Stimulated activated CD8-positive, alpha-beta memory T cell treated with anti-CD3 and anti-CD28 coated beads, Interleukin-4, amount 100 ng/mL, for 24 hours (primary cell): ENCODE data around the gene C1R.
"Not testable (repeated sequence)": the region's sequence is repeated elsewhere in the genome, so short reads cannot be mapped to it uniquely, and the experiment has no call there.

Experiments
- DNase-seq: peaks from one replicate; pipeline ENCODE4 v3.0.0-alpha.2; 2020; ENCODE audit warnings: low read depth

Gene C1R

DNA sequence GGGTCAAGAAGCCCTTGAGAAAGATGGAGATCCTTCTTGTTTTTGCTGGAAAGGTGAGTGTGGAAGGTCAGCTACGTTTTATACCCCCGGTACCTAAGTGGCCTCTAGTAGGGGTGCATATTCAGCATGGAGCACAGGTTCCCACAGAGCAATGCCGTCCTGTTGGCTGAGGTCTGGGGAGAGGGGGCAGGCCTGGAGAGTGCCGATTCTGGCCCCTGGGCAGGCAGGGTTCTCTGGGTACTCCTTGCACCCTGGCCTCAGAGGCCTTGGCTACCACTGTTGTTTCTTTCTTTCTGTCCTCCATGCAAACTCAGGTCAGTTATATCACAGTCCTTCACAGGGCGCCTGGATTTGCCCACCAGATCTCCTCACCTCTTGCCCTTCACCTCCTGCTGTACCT lies 27.9 kb upstream of the C1R start:
- DNase-seq = no peak

DNA sequence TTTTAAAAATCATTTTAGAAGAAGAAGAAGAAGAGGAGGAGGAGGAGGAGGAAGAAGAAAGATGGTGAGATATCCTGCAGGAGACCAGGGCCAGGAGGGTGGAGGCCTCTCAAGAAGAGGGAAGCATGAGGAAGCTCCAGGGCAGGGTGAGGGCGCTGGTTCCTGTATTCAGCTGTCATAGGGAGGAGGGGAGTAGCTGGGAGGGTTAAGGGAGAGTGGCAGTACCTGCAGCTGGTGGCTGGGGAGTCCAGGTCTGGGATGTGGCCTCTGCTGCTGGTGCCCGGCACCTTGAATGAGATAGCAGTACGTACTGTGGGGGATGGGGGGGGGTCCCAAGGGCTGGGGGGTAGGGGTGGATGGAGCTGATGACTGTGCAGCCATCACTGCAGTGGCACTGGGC lies 26.6 kb upstream of the C1R start:
- no peak for DNase-seq

DNA sequence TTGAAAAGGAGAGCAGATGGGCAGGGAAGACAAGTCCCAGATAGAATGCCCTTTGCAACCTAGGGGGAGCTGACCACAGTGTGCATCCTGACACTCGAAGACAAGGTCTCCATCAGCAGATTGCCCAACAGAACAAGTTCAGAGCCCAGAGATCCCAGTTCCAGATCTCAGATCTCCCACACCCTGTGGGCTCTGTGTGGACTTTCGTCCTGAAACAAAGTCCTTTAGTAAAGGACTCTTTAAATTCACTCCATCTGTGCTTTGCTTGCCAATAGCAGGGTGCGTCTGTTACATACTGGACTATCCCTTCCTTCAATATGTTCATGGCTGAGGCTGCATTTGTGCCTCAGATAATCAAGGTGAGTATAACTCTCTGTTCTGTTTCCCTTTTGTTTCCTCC lies 25.4 kb upstream of the C1R start:
- no peak for DNase-seq

DNA sequence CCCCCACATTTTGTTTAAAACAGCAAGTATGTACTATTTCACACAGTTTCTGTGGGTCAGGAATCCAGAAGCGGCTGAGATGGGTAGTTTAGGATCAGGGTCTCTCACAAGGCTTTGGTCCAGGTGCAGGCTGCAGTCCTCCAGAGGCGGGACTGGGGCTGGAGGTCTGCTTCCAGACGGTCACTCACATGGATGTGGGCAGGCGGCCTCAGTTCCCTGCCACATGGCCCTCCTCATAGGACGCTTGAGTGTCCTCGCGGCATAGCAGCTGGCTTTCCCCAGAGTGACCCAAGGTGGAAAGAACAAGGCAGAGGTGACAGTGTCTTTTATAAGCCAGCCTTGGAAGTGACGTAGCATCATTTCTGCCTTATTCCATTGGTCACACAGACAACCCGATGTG lies 24.7 kb upstream of the C1R start:
- no peak for DNase-seq

DNA sequence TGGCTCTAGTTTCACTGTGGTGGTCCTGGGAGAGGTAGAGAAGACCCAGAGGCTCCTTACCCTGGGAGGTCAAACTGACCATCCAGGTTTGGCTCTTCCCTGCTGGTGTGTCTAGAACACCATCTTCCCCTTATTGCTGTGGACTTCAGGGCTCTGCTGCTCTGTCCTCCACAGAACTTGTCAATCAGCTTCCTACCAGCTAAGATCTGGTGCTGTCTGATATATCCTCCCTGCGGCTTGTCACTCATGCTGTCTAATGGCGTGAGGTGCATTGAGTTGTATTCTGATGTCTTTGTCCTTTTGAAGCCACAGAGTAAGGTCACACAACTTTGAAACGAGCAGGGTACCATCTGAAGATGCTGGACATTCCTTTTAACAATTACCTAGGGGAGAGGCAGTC lies 24.0 kb upstream of the C1R start:
- no peak for DNase-seq

DNA sequence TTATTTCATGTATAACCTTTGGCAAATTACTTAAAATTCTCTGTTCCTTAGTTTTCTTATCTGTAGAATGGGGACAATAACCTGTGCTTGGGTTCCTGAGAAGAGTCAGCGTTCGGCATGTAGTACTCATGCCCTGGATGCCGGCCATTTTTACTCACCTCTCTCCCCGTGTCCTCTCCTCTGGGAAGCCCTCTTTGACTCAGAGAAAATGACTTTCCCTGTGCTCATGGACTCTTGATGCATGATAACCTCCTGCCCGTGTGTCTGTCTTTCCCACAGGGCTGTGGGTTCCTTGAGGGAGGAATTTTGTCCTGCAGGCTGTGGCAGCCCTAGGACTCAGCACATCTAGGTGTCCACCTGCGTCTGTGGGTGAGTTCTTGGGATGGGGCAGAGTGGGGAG lies 22.6 kb upstream of the C1R start:
- no peak for DNase-seq

DNA sequence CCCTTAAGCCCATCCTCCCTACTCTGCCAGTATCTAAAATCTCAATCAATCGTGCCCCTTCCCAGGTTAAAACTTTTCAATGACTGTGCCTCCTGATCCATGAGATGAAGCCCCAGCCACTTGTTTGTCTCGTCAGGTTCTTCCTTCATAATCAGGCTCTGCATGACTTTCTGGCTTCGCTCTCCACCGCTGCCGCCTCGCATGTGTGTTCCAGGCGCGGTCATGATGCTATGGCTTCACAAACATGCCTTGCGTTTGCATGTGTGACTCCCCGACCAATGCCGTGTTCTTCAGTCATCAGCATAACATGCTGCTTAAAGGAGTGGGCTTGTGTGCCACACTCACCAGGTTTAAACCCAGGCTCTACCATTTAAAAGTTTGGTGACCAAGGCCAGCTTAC lies 21.8 kb upstream of the C1R start:
- no peak for DNase-seq

DNA sequence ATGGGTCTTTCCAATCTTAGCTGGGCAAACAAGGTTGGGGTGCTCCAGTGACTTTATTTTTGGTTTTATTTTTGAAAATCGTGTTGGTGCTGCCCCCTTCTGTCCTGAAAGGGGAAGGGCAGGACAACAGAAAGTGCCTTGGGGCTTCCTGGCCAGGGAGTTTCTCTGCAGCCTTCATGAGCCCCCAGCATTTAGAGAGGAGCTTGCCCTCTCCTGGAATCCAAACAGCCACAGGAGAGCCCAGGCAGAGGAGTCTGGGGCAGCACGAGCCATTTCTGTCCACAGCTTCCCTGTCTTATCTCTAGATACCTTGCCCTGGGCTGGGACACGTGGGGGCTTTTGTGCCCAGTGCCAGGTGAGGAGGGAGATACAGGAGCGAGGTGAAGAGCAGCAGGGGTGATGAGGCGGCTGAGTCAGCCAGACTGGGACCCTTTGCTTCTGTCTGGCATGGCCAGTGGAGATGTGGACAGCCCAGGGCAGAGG lies 21.2 kb upstream of the C1R start:
- no peak for DNase-seq

DNA sequence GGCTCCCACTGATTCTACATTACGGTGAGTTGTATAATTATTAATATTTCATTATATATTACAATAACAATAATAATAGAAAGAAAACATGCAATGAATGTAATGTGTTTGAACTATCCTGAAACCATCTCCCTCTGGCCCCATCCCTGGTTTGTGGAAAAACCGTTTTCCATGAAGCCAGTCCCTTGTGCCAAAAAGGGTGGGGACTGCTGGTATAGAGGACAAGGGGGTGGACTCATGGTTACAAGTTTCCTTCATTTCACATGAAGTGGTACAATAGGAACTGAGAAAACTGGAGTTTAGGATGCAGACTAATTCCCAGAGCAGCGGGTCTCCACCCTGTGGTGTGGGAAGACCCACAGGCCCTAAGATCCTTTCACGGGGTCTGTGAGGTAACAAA lies 19.8 kb upstream of the C1R start:
- no peak for DNase-seq

DNA sequence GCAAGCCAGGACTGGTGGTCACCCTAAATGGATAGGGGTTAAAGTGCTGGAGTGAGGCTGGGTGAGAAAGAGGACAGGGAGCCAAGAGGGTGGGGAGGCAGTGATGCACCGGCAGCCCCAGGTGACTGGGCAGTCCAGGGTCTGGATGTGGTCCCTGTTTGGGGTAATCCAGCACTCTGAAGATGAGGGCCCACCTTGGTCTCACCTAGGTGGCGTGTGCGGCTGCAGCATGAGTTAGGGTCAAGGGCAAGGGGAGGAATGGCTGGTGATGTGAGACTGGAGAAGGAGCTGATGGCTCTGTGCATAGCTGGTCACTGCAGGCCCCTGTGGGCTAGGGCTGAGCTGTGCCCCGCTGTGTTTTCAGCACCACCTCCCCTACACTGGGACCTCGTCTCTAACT lies 18.4 kb upstream of the C1R start:
- DNase-seq = no peak

DNA sequence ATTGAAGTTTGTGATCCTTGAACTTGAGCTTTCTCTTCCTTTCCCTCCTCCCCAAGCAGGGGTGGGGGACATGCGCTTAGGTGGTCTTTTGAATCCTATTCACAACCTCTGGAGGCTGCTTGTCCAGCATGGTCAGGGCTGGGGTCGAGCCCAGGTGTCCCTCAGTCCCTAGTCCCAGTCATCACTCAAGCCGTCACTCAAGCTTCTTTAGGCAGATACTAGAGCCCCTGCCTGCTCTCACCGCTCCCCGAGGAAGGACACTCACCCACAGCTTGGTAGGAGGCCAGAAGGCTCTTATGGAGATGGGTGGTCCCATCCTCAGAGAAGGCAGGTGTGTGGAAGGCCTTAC lies 17.3 kb upstream of the C1R start:
- DNase-seq = no peak

DNA sequence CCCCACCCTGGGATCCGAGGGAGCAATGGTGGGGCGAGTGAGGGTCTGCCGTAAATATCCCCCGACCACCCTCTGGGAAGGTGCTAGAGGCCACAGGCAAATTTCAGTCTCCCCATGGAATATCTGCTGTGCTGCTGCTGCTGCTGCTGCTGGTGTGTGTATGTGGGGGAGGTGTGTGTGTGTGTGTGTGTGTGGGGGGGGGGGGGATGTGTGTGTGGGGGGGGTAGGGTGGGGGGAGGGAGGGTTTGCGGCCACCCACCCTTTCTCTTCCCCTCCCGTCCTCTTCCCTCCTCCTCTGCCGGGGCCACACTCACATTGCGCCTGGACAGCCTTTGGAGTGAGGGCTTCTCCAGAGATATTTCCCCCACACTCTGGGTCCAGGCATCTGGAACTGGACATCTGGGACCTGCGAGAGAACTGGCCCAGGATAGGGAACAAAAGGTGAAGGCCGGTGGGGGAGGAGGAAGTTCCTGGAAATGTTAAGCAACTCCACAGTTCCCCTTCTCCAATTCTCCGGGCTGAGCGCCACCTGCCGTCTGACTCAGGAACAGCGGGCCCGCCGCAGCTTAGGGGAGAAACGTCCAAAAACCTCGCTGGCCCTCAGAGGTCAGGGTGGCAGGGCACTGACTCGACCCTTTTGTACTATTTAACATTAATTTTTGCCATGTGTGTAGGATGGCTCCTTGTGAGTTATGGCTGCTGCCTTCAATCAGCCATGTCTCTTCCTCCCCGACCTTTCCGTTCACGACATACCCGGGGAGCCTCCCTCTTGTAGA lies 16.7 kb upstream of the C1R start, which contains the start of gene C1RL:
Gene C1RL, minus strand, starts transcription at position 419 of the 776 bp plus-strand sequence. Its CDS starts 34 bp downstream, at position 385.
- peak; percentile 71 for DNase-seq

DNA sequence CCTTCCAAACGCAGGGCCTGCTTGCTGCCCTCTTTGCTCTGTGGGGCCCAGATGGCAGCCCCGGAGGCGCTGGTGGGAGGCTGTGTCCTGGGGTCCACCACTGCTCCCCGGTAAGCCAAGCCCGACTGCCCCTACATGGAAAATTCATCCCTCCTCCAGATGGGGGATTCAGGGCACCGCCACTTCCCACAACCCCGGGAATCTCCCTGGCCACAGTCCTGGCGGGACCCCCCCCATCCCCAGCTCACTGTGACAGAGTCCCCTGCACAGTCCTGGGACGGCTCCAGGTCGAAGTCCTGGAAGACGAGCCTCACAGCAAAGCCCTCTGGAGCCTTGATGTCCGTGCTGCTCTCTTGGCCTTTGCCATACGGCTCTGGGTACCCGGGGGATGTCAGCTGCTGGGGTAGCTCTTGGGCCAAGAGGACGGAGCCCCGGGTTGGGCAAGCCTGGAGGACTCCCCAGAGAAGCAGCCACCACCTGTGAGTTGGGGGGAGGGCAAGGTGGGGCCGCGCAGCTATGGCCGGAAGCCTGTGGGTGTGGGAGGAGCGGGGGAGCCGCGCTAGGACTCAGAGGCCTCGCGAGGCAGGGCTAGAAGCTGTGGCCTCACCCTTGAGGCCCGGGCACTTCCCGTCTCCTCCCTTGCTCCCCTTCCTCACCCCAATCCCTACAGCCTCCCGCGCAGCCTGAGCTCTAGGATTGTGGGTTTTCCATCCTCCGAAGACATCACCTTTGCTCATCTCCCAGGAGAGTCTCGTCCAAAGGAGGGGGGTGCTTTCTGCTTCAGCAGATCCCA lies 16.0 kb upstream of the C1R start:
- peak; percentile 55 for DNase-seq

DNA sequence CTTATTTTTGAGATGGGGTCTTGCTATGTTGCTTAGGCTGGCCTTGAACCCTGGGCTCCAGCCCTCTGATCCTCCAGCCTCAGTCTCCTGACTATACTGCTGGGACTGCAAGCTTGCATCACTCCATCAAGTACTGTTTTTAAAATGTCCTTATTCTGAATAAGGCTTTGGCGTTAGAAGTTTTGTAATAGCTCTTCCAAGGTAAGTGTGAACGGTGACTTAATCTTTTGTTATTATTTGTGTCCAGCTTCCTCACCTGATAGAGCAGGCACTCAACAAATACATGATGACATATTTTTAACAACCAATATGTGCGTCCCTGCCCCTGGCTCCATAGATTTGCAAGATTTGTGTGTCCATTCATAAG lies 15.4 kb upstream of the C1R start:
- no peak for DNase-seq

DNA sequence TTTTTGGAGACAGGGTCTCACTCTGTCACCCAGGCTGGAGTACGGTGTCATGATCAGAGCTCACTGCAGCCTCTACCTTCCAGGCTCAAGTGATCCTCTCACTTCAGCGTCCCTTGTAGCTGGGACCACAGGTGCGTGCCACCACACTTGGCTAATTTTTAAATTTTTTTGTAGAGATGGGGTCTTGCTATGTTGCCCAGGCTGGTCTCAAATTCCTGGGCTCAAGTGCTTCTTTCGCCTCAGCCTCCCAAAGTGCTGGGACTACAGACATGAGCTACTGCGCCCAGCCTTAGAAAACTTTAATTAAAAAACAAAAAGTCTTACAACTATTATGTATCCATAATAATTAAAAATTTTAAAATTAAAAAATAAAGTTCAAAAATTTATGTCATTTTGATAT lies 14.9 kb upstream of the C1R start:
- not testable (repeated sequence) for DNase-seq

DNA sequence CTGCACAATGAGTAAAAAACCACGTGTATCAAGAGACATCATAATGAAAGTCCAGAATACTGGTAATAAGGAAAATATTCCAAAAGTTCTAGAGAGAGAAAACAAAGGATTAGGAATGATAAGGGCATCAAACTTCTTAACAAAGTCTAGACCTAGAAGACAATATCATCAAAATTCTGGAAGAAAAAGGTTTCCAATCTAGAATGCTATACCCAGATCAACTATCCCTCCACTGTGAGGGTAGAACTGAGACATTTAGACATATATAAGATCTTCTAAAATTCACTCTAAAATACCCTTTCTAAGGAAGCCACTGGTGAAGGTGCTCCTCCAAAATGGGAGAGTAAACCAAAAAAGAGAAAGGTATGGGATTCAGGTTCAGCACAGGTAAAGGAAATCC lies 13.8 kb upstream of the C1R start:
- no peak for DNase-seq

DNA sequence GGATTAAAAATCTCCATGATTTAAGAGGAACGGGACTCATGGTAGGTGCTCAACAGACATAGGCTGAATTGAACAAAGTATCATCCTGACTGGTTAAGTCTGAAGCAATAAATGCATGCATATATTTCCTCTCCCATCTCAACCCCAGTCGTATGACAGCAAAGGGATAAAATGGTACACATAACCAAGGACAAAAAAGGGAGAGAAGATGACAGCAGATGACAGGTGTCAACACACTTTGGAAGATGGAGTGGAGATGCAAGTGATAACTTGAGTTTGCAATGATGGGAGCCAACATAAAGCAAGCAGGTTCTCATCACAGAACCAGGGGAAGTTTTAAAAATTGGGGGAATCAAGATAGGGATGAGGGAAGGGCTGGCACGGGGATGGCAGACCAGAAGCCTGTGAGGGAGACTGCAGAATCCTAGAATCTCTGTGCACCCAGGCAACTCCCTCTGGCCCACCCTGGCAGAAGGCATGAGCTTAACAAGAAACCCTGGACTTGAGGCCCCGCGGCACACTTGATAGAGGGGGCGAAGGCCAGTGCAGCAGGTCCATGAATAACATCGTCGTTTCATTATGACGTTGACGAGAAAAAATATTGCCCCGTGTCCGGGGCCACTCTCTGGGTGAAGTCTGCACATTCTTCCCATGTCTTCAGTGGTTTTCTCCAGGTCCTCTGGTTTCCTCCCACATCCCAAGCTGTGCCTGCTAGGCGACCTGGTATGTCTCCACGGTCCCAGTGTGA lies 11.8 kb upstream of the C1R start:
- no peak for DNase-seq

DNA sequence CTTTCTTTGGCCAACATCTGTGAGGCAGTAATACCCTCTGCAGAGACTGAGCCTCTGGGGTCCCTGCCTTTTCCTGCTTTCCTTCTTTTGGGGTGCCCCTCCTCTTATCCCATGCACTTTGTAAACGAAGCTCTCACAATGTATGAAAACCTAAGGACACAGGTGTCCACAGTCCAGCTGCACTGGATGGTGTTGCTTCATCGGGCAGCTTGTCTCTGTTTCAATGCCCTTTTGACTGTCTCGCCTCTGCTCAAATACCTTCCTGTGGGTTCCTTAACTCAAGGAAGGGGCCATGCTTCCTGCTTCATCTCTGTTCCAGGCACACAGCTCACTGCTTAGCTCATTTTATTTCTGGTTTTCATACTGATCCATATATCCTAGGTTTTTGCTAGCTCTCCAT lies 10.3 kb upstream of the C1R start:
- no peak for DNase-seq

DNA sequence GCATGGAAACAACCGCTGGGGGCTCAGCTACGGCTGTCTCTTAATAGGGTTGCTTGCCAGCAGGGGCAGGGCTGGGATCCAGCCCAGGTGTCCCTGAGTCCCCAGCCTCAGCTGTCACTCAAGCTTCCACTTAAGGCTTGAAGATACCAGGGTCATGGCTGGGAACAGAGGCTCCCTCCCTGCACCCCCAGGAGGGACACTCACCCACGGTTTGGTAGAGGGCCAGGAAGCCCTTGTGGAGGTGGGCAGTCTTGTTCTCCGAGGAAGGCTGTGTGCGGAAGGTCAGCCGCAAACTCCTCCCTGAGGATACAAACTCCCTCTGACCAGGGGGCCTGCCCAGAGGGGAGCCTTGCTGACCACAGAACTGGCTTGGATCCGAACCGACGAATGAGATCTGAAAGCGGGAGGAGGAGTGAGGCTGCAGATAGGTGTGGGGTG lies 9.5 kb upstream of the C1R start:
- DNase-seq = no peak

DNA sequence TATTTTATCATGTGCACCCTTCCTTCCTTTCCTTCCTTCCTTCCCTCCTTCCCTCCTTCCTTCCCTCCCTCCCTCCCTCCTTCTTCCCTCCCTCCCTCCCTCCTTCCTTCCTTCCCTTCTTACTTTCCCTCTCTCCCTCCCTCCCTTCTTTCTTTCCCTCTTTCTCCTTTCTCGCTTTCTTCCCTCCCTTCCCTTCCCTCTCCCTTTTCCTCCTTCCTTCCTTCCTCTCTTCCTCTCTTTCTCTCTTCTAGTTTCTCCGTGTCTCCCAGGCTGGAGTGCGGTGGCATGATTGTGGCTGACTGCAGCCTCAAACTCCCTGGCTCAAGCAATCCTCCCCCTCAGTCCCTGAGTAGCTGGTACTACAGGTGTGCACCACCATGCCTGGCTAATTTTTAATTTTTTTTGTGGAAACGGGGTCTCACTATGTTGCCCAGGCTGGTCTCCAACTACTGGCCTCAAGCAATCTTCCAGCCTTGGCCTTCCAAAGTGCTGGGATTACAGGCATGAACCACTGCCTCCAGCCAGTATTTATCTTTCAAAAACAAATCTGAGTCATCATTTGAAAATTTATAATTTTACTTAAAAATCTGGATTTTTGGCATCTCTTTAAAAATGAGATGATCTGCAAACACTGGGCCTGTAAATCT lies 8.9 kb upstream of the C1R start:
- DNase-seq = no peak

DNA sequence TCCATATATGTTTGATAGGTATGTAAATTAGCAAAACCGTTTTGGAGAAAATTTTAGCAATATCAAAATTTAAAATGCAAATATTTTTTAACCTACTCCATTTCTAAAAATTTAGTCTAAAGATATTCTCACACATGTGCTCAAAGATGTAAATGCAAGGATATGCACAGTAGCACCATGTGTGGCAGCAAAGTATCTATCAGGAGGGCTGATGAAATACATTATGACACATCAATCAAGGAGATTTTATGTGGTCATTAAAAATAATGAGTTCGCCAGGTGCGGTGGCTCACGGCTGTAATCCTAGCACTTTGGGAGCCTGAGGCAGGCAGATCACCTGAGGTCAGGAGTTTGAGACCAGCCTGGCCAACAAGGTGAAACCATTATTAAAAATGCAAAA lies 8.0 kb upstream of the C1R start:
- no peak for DNase-seq

DNA sequence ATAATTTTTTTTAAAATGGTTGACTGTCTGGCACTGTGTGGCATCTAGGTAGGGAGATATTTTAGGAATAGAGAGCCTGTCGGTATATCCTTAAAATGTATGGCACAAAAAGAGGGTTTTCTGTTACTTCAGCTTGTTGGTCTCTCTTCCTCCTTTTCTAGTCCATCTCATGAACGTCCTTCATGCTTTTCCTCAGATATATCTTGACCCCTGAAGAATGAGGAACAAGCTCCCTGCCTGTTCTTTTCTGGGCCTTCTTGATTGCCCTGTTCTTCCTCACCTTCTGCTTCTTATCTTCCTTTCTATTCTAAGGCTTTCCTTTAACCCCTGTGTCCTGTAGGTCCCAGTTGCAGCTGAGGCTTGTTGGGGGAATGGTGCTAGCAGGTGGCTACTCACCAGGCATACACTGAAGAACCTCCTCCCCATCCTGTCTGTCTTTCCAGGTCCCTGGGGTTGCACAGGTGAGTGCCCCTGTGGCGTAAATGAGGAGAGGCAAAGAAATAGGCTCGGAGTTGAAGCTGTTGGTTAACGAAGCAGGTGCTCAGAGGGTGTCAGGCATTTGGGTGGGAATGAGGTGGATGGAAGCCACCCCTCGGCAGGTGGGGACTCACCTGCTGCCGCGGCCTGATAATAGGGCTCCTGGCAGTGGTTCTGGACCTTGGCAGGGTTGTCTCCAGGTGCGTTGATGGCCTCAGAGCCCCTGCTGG lies 7.2 kb upstream of the C1R start:
- no peak for DNase-seq
